Activated B cell treated with CpG ODN at 0.5 μM for 24 hours (primary cell): ENCODE measurements around the gene MVB12B. TPM values are rescaled to one million over a fixed set of nuclear protein-coding genes. Genes with fewer than 3 reads are reported as not detected.

Experiments
- ATAC-seq: fragments of 200-7000 bp; cut with Tn5 transposase; one replicate; pipeline ENCODE4 v1.10.0; 2021; ENCODE audit warnings: low read depth, mild to moderate bottlenecking, moderate library complexity
- CTCF ChIA-PET: fragments of 350-600 bp; sonication (Branson Sonifier 250); formaldehyde crosslinking; loops from one replicate; lab custom pipeline; 2021; ENCODE audit warnings: antibody characterized with exemption; lab: Charles Lee
- POLR2A ChIA-PET: fragments of 350-600 bp; sonication (Branson Sonifier 250); formaldehyde crosslinking; loops from one replicate; lab custom pipeline; 2021; ENCODE audit warnings: antibody characterized with exemption; lab: Charles Lee
- DNase-seq: peaks from one replicate; pipeline ENCODE4 v3.0.0; 2022
- H3K27ac Mint-ChIP-seq: one replicate; pipeline ENCODE4 v1.8.0; 2020; ENCODE audit warnings: mixed read lengths
- H3K27me3 Mint-ChIP-seq: one replicate; pipeline ENCODE4 v1.8.0; 2021; ENCODE audit warnings: mixed read lengths
- H3K36me3 Mint-ChIP-seq: one replicate; pipeline ENCODE4 v1.8.0; 2021; ENCODE audit warnings: low read depth, mixed read lengths
- H3K4me1 Mint-ChIP-seq: one replicate; pipeline ENCODE4 v1.8.0; 2021; ENCODE audit warnings: mixed read lengths
- H3K4me3 Mint-ChIP-seq: one replicate; pipeline ENCODE4 v1.8.0; 2020; ENCODE audit warnings: mild to moderate bottlenecking, mixed read lengths
- H3K9me3 Mint-ChIP-seq: one replicate; pipeline ENCODE4 v1.8.0; 2020; ENCODE audit warnings: mixed read lengths
- intact Hi-C: fragments of 100-400 bp; cut with micrococcal nuclease; formaldehyde crosslinking; loops from one replicate; pipeline ENCODE4 v1.15.1; 2024
- total RNA-seq: library from RNA; stranded (reverse); gene quantifications from 2 replicates; pipeline ENCODE4 v1.2.3, GENCODE V29; 2022
- TF ChIP-seq, protein P1 (sequence below): fragments of 200-600 bp; IDR thresholded peaks from one replicate; pipeline ENCODE4 v1.8.0; 2022; ENCODE audit warnings: antibody characterized with exemption, mild to moderate bottlenecking

The MVB12B gene
- total RNA-seq, 1 donor from 2014 or later, result 2.5 TPM

DNA sequence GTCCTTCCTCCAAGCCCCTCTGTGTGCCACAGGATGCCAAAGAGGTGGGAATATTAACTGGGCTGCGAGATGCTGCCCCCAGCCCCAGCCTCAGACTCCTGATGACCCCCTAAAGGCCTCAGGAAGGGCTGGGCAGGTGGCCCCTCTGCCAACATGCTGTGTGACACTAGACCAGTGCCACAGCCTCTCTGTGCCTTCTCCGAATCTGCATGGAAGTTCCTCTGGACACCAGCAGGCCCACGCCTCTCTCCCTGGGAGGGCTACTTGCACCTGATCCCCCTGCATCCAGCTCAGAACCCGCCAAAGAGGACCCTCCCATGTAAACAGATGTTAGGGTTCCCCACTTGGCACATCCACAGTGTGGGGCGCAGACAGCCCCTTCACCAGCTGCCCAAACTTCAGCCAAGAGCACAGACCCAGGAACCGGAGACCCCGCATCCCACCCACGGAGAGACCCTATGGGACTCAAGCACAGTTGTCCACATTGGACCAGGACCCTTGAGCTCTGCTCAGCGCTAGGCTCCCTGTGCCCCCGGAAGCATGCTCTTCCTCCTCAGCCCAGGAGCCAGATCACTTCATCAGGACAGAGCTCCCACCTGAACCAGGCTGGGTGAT, 195.5 kb downstream of the MVB12B start:
- Mint-ChIP-seq H3K27ac (no peak overlapping the region), H3K4me1 (peaks cover 29% of the 10 kb centered on the region), H3K4me3 (no peak overlapping the region), H3K36me3 (no peaks in the 10 kb centered on the region), H3K27me3 (peaks cover 19% of the 10 kb centered on the region), H3K9me3 (no peaks in the 10 kb centered on the region)
- ATAC-seq (no peak), DNase-seq (no peak)
- POLR2A ChIA-PET, result interaction anchor here (1.1 kb wide), 1 partner anchor 11 kb away, joined by 3 read pairs; no protein-coding TSS in a partner anchor
- intact Hi-C loops, result no loop called here
- CTCF ChIA-PET, result no interaction called here
- TF ChIP-seq, protein P1, sequence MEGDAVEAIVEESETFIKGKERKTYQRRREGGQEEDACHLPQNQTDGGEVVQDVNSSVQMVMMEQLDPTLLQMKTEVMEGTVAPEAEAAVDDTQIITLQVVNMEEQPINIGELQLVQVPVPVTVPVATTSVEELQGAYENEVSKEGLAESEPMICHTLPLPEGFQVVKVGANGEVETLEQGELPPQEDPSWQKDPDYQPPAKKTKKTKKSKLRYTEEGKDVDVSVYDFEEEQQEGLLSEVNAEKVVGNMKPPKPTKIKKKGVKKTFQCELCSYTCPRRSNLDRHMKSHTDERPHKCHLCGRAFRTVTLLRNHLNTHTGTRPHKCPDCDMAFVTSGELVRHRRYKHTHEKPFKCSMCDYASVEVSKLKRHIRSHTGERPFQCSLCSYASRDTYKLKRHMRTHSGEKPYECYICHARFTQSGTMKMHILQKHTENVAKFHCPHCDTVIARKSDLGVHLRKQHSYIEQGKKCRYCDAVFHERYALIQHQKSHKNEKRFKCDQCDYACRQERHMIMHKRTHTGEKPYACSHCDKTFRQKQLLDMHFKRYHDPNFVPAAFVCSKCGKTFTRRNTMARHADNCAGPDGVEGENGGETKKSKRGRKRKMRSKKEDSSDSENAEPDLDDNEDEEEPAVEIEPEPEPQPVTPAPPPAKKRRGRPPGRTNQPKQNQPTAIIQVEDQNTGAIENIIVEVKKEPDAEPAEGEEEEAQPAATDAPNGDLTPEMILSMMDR, result no peak

DNA sequence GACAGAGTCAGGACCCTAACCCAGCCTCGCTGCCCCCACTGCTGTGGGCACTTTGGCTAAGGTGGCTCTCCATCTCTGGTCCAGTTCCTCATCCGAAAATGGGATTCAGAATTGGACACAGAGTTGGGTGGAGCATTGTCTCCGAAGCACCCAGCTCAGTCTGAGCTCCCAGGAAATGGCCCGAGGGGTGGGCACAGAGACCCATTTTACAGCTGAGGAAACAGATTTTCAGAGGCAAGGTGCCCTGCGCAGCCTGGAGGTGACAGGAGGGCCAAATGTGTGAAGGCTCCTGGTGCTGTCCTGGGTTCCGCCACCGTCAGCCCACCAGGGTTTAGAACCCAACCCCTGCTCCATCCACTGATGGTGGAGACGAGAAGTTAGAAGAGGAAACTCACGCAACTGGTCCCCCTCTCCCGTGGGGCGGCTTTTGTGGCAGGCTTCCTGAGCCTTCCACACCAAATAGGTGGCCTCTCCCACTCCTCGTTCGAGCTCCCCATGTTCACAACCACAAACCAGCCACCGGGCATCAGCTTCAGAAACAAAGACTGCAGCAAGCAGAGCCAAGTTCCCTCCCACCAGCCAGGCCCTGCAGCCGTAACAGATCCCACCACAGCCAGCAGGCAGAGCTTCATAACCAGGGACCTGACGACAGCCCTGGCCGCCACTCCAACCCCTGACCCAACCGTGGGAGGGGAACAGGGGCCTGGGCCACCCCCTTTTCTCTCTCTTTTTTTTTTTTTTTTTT, 196.2 kb downstream of the MVB12B start:
- no peaks in the 10 kb centered on the region for H3K36me3 Mint-ChIP-seq
- CTCF ChIA-PET, result no interaction called here
- TF ChIP-seq, protein P1, result no peak
- peaks cover 13% of the 10 kb centered on the region for H3K27me3 Mint-ChIP-seq
- no peak overlapping the region for H3K27ac Mint-ChIP-seq
- no peak overlapping the region for H3K4me3 Mint-ChIP-seq
- H3K9me3 Mint-ChIP-seq, result no peaks in the 10 kb centered on the region
- DNase-seq (peak; percentile 13), ATAC-seq (no peak)
- H3K4me1 Mint-ChIP-seq, result peaks cover 22% of the 10 kb centered on the region
- POLR2A ChIA-PET, result interaction anchor here (1.1 kb wide), 1 partner anchor 10 kb away, joined by 3 read pairs; no protein-coding TSS in a partner anchor
- intact Hi-C loops, result loop anchor here (1.0 kb wide), 1 partner anchor 11 kb away; no protein-coding TSS in a partner anchor

DNA sequence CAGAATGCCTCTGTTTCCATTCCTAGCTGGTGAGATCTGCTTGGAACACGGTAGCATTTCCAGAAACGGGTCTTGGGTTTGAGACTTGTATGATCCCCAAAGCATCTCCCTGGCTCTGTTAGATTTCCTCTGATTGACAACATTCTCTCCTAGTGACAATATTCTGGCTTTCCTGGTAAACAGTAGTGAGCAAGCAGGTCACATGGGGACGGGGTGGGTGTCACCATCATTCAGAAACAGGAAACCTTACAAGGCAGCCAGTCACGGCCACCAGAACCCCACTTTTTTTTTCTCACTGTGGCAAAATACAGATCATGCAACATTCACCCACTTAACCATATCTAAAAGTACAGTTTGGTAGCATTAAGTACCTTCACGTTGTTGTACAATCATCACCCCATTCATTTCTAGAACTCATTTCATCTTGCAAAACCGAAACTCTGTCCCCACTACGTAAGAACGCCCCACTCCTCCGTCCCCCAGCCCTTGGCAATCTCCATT, 197.0 kb downstream of the MVB12B start:
- peaks cover 6% of the 10 kb centered on the region for H3K27me3 Mint-ChIP-seq
- peak overlapping the region; percentile 38 for H3K27ac Mint-ChIP-seq
- H3K4me3 Mint-ChIP-seq, result peak overlapping the region; percentile 78
- ATAC-seq, result peak; percentile 47
- no peaks in the 10 kb centered on the region for H3K36me3 Mint-ChIP-seq
- H3K9me3 Mint-ChIP-seq, result no peaks in the 10 kb centered on the region
- CTCF ChIA-PET, result no interaction called here
- intact Hi-C loops, result loop anchor here (1.0 kb wide), 1 partner anchor 10 kb away; no protein-coding TSS in a partner anchor
- POLR2A ChIA-PET, result no interaction called here
- peaks cover 21% of the 10 kb centered on the region for H3K4me1 Mint-ChIP-seq
- DNase-seq, result no peak
- TF ChIP-seq, protein P1, result no peak

DNA sequence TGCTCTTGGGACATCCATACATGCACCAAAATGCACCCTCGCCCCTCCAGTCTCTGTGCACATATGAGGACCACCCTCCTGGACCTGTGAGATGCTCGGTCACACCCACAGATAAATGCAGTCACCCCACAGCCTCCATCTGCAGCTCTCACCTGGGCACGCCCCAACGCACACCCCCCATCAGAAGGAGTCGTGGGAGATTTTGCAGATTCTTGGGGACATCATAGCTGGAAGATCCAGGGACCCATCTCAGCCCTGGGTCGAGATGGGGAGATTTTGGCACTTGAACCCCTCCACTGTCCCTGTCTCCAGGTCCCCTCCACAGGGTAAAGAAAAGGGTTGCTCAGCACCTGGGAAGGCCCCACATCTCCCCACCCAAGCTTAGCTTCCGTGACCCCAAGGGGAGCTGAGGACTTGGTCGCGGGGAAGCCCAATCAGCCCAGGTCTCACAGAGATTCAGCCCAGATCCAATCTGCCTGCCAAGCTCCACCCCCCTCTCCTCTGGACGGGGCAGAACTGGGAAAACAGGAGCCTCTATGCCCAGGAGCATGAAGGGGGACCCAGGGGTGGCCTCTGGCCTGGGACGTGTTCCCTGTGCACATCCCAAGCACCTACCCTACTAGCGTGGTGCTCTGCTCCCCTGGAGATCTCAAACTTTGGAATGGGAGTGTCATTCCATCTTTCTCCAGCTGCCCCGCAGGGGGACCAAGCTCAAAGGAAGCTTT, 197.9 kb downstream of the MVB12B start:
- Mint-ChIP-seq H3K27ac (peak overlapping the region; percentile 38), H3K36me3 (no peaks in the 10 kb centered on the region), H3K9me3 (no peaks in the 10 kb centered on the region), H3K4me3 (peak overlapping the region; percentile 78), H3K4me1 (peaks cover 21% of the 10 kb centered on the region), H3K27me3 (peaks cover 1% of the 10 kb centered on the region)
- ChIA-PET CTCF (interaction anchor here (1.6 kb wide), 1 partner anchor 10 kb away, joined by 3 read pairs; no protein-coding TSS in a partner anchor), POLR2A (no interaction called here)
- intact Hi-C loops, result no loop called here
- no peak for DNase-seq
- no peak for ATAC-seq
- TF ChIP-seq, protein P1, result no peak
